RWPE1 (cell line): ENCODE results near the gene KNTC1.
"Not testable (repeated sequence)": the region's sequence is repeated elsewhere in the genome, so short reads cannot be mapped to it uniquely, and the experiment has no call there.

Source experiments
- CTCF ChIA-PET: fragments of 350-600 bp; sonication (Branson Sonifier 250); formaldehyde crosslinking; extraction: SDS; loops from one replicate; lab custom pipeline; 2021; lab: Yijun Ruan, JAX
- POLR2A ChIA-PET: fragments of 400-600 bp; formaldehyde crosslinking; extraction: SDS; loops from one replicate; lab custom pipeline; 2020; ENCODE audit warnings: antibody characterized with exemption; ENCODE audit not compliant: low non-redundant PET; lab: Yijun Ruan, JAX
- DNase-seq: peaks from one replicate; pipeline ENCODE4 v3.0.0; 2012; ENCODE audit warnings: low spot score
- H3K27ac ChIP-seq: fragments of 450-650 bp; 2 replicates; pipeline ENCODE4 v1.5.1; 2017
- CTCF ChIP-seq: fragments of 450-650 bp; conservative IDR thresholded peaks from 2 replicates; pipeline ENCODE4 v1.5.1; 2017; ENCODE audit warnings: low read depth, mild to moderate bottlenecking

Gene KNTC1

GRCh38 chr12:122526683-122527477 is at the start of gene KNTC1, which contains the start of gene RSRC2:
Gene KNTC1, plus strand, starts transcription at chr12:122527249. Its CDS starts 2,815 bp downstream, at chr12:122530064.
Gene RSRC2, minus strand, starts transcription at chr12:122526936. Its CDS starts 83 bp downstream, at chr12:122526853.
- DNase-seq = peak; percentile 99
- ChIA-PET POLR2A (interaction anchor here (0.6 to 1.0 kb wide), 7 partner anchors 20 to 391 kb away, joined by 3 to 5 read pairs (median 4); partner anchors contain the start of gene ZCCHC8), CTCF (interaction anchor here (0.6 to 0.7 kb wide), 2 partner anchors 9 to 56 kb away, joined by 3 read pairs; no protein-coding TSS in a partner anchor)
- no peak for TF ChIP-seq CTCF
- H3K27ac ChIP-seq = peak within 1 kb of the TSS; percentile 90

- no peak overlapping the region for H3K27ac ChIP-seq
- ChIA-PET CTCF (interaction anchor here (1.6 kb wide), 1 partner anchor 9 kb away, joined by 4 read pairs; no protein-coding TSS in a partner anchor), POLR2A (interaction anchor here (1.0 kb wide), 1 partner anchor 20 kb away, joined by 3 read pairs; the partner anchor contains the start of gene ZCCHC8)
- no peak for DNase-seq
- TF ChIP-seq CTCF = no peak
Observed at GRCh38 chr12:122480753-122481152, 46.3 kb upstream of the KNTC1 start.

- CTCF ChIA-PET = interaction anchor here (1.6 kb wide), 1 partner anchor 10 kb away, joined by 4 read pairs; no protein-coding TSS in a partner anchor
- TF ChIP-seq CTCF = no peak
- H3K27ac ChIP-seq = no peak overlapping the region
- no peak for DNase-seq
- POLR2A ChIA-PET = no interaction called here
Observed at GRCh38 chr12:122481861-122482260, 45.2 kb upstream of the KNTC1 start.

GRCh38 chr12:122483969-122484368 is 43.1 kb upstream of the KNTC1 start:
- TF ChIP-seq CTCF = no peak
- POLR2A ChIA-PET = no interaction called here
- 0 out of 2 replicates have a peak overlapping the region, but pooled peaks have one; percentile 12 for H3K27ac ChIP-seq
- CTCF ChIA-PET = interaction anchor here (0.8 kb wide), 1 partner anchor 86 kb away, joined by 3 read pairs; no protein-coding TSS in a partner anchor
- DNase-seq = no peak

- 0 out of 2 replicates have a peak overlapping the region, but pooled peaks have one; percentile 12 for H3K27ac ChIP-seq
- ChIA-PET POLR2A (interaction anchor here (0.7 kb wide), 1 partner anchor 164 kb away, joined by 3 read pairs; no protein-coding TSS in a partner anchor), CTCF (interaction anchor here (0.8 kb wide), 1 partner anchor 85 kb away, joined by 3 read pairs; no protein-coding TSS in a partner anchor)
- DNase-seq = not testable (repeated sequence)
Observed at GRCh38 chr12:122484385-122484784, 42.7 kb upstream of the KNTC1 start.

DNA sequence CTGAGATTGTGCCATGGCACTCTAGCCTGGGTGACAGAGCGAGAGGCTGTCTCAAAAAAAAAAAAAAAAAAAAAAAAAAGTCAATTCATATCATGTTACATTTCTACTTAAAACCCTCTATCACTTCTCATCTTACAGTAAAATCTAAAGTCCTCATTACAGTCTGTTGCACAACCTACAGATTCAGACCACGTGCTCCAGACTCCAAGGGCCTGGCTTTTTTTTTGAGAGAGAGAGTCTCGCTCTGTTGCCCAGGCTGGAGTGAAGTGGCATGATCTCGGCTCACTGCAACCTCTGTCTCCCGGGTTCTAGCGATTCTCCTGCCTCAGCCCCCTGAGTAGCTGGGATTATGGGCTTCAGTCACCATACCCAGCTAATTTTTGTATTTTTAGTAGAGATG is 40.7 kb upstream of the KNTC1 start:
- DNase-seq, POLR2A ChIA-PET, H3K27ac ChIP-seq, CTCF ChIA-PET: not testable (repeated sequence)

DNA sequence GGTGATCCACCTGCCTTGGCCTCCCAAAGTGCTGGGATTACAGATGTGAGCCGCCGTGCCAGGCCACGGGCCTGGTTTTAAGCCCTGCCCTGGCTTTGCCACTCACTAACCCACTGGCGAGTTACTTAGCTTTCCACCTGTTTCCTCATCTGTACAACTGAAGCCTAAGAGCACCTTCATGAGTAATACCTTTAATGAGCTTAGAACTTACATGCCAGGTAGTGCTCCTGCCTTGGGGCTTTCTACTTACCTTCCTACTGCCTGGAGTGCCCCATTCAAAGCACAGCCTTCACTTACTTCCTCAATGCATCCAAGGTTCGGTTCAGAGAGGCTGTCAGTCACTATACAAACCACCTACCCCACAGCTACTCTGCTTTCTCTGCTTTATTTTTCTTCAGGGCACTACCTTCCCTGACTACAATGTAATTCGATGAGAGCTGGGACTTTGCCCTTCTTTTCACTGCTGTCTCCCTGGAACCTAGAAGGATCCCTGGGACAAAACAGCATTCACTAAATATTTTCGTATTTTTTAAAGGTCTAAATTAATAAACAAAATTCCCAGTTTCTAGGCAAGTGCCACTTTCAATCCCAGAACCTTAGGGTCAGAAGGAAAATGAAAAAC is 40.1 kb upstream of the KNTC1 start:
- no peak for TF ChIP-seq CTCF
- H3K27ac ChIP-seq = no peak overlapping the region
- CTCF ChIA-PET = interaction anchor here (0.7 kb wide), 1 partner anchor 61 kb away, joined by 3 read pairs; no protein-coding TSS in a partner anchor
- no peak for DNase-seq
- POLR2A ChIA-PET = no interaction called here

- POLR2A ChIA-PET, H3K27ac ChIP-seq, CTCF ChIA-PET, DNase-seq: not testable (repeated sequence)
Observed at GRCh38 chr12:122487807-122488206, 39.2 kb upstream of the KNTC1 start.
